Nephron progenitor cell (in vitro differentiated cells): ENCODE measurements around the gene MAP2K2.
A peak's percentile ranks its signal among the peaks of the same experiment; 100 is the strongest.

Source experiments
- DNase-seq: peaks from one replicate; pipeline ENCODE4 v3.0.0; 2021
- H3K27ac Mint-ChIP-seq: 2 replicates; pipeline ENCODE4 v1.8.0; 2021; ENCODE audit warnings: mild to moderate bottlenecking, moderate library complexity, mixed read lengths
- H3K27me3 Mint-ChIP-seq: 2 replicates; pipeline ENCODE4 v1.8.0; 2021; ENCODE audit warnings: mild to moderate bottlenecking, low read depth, mixed read lengths; ENCODE audit not compliant: poor library complexity
- H3K36me3 Mint-ChIP-seq: 2 replicates; pipeline ENCODE4 v1.8.0; 2021; ENCODE audit warnings: low read depth, mixed read lengths
- H3K4me1 Mint-ChIP-seq: 2 replicates; pipeline ENCODE4 v1.8.0; 2021; ENCODE audit warnings: mixed read lengths
- H3K4me3 Mint-ChIP-seq: 2 replicates; pipeline ENCODE4 v1.8.0; 2021; ENCODE audit warnings: mild to moderate bottlenecking, moderate library complexity, mixed read lengths
- H3K9me3 Mint-ChIP-seq: 2 replicates; pipeline ENCODE4 v1.8.0; 2021; ENCODE audit warnings: mild to moderate bottlenecking, moderate library complexity, mixed read lengths
- CTCF ChIP-seq: fragments of 200-600 bp; sonication (generic); IDR thresholded peaks from 2 replicates; pipeline ENCODE4 v1.5.0; 2021; ENCODE audit warnings: antibody characterized with exemption

Gene MAP2K2

GRCh38 chr19:4043966-4044715 lies 79.8 kb downstream of the MAP2K2 start:
- no peak for DNase-seq
- Mint-ChIP-seq H3K27me3 (no peaks in the 10 kb centered on the region), H3K4me3 (no peak overlapping the region), H3K36me3 (peaks cover 25% of the 10 kb centered on the region), H3K4me1 (peaks cover 28% of the 10 kb centered on the region), H3K27ac (no peak overlapping the region), H3K9me3 (no peaks in the 10 kb centered on the region)
- no peak for TF ChIP-seq CTCF

GRCh38 chr19:4043401-4043800 lies 80.5 kb downstream of the MAP2K2 start:
- Mint-ChIP-seq H3K27ac (peak overlapping the region; percentile 78), H3K36me3 (peaks cover 25% of the 10 kb centered on the region), H3K4me1 (peaks cover 28% of the 10 kb centered on the region), H3K27me3 (no peaks in the 10 kb centered on the region), H3K4me3 (no peak overlapping the region), H3K9me3 (no peaks in the 10 kb centered on the region)
- DNase-seq = no peak
- no peak for TF ChIP-seq CTCF

- Mint-ChIP-seq H3K4me1 (peaks cover 28% of the 10 kb centered on the region), H3K36me3 (peaks cover 29% of the 10 kb centered on the region), H3K27ac (peak overlapping the region; percentile 80), H3K27me3 (no peaks in the 10 kb centered on the region), H3K9me3 (no peaks in the 10 kb centered on the region), H3K4me3 (no peak overlapping the region)
- DNase-seq = no peak
- TF ChIP-seq CTCF = no peak
These were observed 81.2 kb downstream of the MAP2K2 start for GRCh38 chr19:4042731-4043082.

GRCh38 chr19:4042064-4042730 lies 81.7 kb downstream of the MAP2K2 start:
- Mint-ChIP-seq H3K4me3 (no peak overlapping the region), H3K27me3 (no peaks in the 10 kb centered on the region), H3K4me1 (peaks cover 28% of the 10 kb centered on the region), H3K9me3 (no peaks in the 10 kb centered on the region), H3K27ac (no peak overlapping the region), H3K36me3 (peaks cover 29% of the 10 kb centered on the region)
- TF ChIP-seq CTCF = no peak
- DNase-seq = no peak
